ENCODE measurements around the gene CCNDBP1. TPM values are rescaled to one million over a fixed set of nuclear protein-coding genes. Genes with fewer than 3 reads are reported as not detected.

The CCNDBP1 gene
- 55.1 and 61.8 TPM in 2 replicates for total RNA-seq

- TF ChIP-seq CTCF (IDR thresholded peaks at IDR 0.05; ENCODE audit: insufficient read depth, low read length, poor library complexity, severe bottlenecking): peak; percentile 23
- DNase-seq (ENCODE audit: low read depth): no peak
- Histone ChIP-seq H3K36me3 (ENCODE audit: control insufficient read depth, insufficient read depth, low read length) (no peaks in the 10 kb centered on the region), H3K27me3 (ENCODE audit: control insufficient read depth, insufficient read depth, low read length) (no peaks in the 10 kb centered on the region), H3K4me3 (ENCODE audit: low read depth, low read length) (peak within 1 kb of the TSS; percentile 77)
These were observed at the start of gene CCNDBP1 for GRCh38 chr15:43185157-43186002. CCNDBP1 (plus strand) TSS chr15:43185403; CDS start chr15:43185499, 96 bp downstream.

GRCh38 chr15:43143203-43143941 lies 41.8 kb upstream of the CCNDBP1 start:
- TF ChIP-seq CTCF (IDR thresholded peaks at IDR 0.05; ENCODE audit: insufficient read depth, low read length, poor library complexity, severe bottlenecking): no peak
- no peak for DNase-seq (ENCODE audit: low read depth)
- Histone ChIP-seq H3K4me3 (ENCODE audit: low read depth, low read length) (no peak overlapping the region), H3K27me3 (ENCODE audit: control insufficient read depth, insufficient read depth, low read length) (no peaks in the 10 kb centered on the region), H3K36me3 (ENCODE audit: control insufficient read depth, insufficient read depth, low read length) (no peaks in the 10 kb centered on the region)

- TF ChIP-seq CTCF (IDR thresholded peaks at IDR 0.05; ENCODE audit: insufficient read depth, low read length, poor library complexity, severe bottlenecking): no peak
- Histone ChIP-seq H3K4me3 (ENCODE audit: low read depth, low read length) (no peak overlapping the region), H3K27me3 (ENCODE audit: control insufficient read depth, insufficient read depth, low read length) (no peaks in the 10 kb centered on the region), H3K36me3 (ENCODE audit: control insufficient read depth, insufficient read depth, low read length) (no peaks in the 10 kb centered on the region)
- DNase-seq (ENCODE audit: low read depth): no peak
These were observed 40.7 kb upstream of the CCNDBP1 start for GRCh38 chr15:43144512-43144911.

GRCh38 chr15:43146184-43146583 lies 39.0 kb upstream of the CCNDBP1 start:
- Histone ChIP-seq H3K36me3 (ENCODE audit: control insufficient read depth, insufficient read depth, low read length) (no peaks in the 10 kb centered on the region), H3K27me3 (ENCODE audit: control insufficient read depth, insufficient read depth, low read length) (no peaks in the 10 kb centered on the region), H3K4me3 (ENCODE audit: low read depth, low read length) (no peak overlapping the region)
- TF ChIP-seq CTCF (IDR thresholded peaks at IDR 0.05; ENCODE audit: insufficient read depth, low read length, poor library complexity, severe bottlenecking): no peak
- no peak for DNase-seq (ENCODE audit: low read depth)

- H3K27me3 ChIP-seq (ENCODE audit: control insufficient read depth, insufficient read depth, low read length): no peaks in the 10 kb centered on the region
- no peaks in the 10 kb centered on the region for H3K36me3 ChIP-seq (ENCODE audit: control insufficient read depth, insufficient read depth, low read length)
- no peak for TF ChIP-seq CTCF (IDR thresholded peaks at IDR 0.05; ENCODE audit: insufficient read depth, low read length, poor library complexity, severe bottlenecking)
- H3K4me3 ChIP-seq (ENCODE audit: low read depth, low read length): no peak overlapping the region
- DNase-seq (ENCODE audit: low read depth): peak; percentile 70
These were observed 34.8 kb upstream of the CCNDBP1 start for GRCh38 chr15:43150191-43150929.
